ENCODE data around the gene POC1A. TPM values are rescaled to one million over a fixed set of nuclear protein-coding genes. Genes with fewer than 3 reads are reported as not detected.
"Not testable (repeated sequence)": the region's sequence is repeated elsewhere in the genome, so short reads cannot be mapped to it uniquely, and the experiment has no call there.

Gene POC1A
- total RNA-seq, 1 donor from 2014 or later: 1.7 TPM

GRCh38 chr3:52186729-52187128, 32.5 kb upstream of the POC1A start:
- intact Hi-C loops (cut with DNase I): no loop called here
- DNase-seq (ENCODE audit: missing footprints) (no peak), ATAC-seq (no peak)

DNA sequence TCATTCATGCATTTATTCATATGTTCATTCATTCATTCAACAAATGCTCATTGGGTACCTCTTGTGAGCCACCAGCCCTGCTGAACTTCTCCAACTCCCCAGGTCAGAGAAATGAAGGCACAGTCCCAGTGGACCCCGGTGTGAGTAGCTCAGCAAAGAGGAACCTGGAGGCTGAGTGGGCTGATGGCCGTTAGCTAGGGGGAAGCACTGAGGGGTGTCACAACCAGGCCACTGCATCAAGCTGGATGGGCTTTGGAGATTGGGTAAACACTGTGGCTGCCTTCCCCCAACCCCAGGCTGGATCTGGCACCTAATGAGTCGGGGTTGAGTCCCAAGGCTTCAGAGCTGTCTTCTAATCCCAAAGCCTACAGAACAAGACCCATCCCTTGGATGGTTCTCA, 31.6 kb upstream of the POC1A start:
- ATAC-seq (no peak), DNase-seq (ENCODE audit: missing footprints) (no peak)
- intact Hi-C loops (cut with DNase I): no loop called here

DNA sequence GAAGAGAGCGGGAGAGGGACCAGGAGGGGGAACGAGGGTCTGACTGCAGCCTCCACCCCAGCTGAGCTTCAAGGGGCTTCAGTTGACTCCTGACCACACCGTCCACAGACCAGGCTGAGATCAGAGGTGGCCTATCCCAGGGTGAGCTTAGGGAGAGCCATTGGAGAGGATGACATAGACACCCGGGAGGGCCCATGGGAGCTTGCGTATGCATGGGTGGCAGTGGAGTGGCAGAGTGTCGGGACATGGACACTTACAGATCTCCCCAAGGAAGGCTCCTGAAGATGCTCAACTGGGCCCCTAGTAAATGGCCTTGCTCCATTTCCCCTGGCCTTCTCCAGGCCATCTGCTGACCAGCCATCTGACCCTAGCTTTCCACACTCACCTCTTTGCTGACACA, 31.1 kb upstream of the POC1A start:
- ATAC-seq (no peak), DNase-seq (ENCODE audit: missing footprints) (no peak)
- intact Hi-C loops (cut with DNase I): no loop called here

DNA sequence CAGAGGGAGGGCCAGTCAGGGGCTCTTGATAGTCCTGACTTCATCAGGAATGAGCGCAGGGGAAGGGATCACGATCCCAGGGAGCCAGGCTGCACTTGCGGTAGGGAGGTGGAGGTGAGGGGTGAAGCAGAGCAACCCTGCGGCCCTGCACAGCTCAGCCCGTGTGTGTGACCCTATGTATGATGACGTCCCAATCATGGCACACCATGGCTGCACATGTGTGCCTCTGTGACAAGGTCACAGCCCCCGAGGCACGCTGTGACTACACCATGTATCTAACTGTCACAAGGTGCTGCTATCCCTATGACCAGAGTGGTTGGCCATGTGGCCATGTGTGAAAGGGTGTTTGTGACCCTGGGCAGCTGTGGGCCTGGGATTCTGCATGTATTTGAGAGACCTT, 30.5 kb upstream of the POC1A start:
- intact Hi-C loops (cut with DNase I): no loop called here
- DNase-seq (ENCODE audit: missing footprints) (no peak), ATAC-seq (no peak)

- intact Hi-C loops (cut with DNase I): no loop called here
- no peak for DNase-seq (ENCODE audit: missing footprints)
- ATAC-seq: no peak
These were observed 29.7 kb upstream of the POC1A start for GRCh38 chr3:52183786-52184445.

DNA sequence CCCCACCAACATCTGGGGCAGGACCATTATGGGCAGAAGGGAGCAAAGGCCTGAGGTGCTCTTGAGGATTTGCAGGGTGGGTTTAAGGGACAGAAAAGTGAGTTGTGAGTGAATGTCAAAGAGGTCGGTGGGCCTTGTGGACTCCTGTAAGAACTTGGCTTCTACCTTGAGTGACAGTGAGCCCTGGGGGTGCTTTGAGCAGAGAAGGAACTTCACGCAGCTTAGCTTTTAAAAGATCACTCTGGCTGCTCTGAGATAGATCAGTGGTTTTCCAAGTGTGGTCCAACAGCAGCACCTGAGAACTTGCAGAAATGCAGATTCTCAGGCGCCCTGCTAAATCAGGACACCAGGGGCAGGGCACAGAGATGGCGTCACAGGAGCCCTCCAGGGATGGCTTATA, 28.5 kb upstream of the POC1A start:
- DNase-seq (ENCODE audit: missing footprints) (no peak), ATAC-seq (no peak)
- intact Hi-C loops (cut with DNase I): no loop called here

DNA sequence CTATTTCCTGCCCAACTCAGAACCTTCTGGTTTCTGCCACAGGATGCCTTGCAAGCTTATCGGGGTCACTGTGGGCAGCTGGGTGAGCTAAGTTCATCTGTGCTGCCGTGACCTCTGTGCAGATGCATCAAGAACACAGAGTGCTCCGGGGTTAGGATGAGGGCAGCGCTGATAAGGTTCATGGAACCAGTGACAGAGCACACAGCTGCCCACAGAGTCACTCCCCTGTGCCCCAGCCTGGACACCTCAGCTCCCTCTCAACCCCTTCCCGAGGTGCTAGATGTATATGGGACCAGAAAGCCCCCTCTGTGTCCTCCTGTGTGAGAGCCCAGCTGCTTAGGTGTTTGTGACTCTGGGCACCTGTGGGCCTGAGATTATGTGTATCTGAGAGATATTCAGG, 28.0 kb upstream of the POC1A start:
- no peak for DNase-seq (ENCODE audit: missing footprints)
- intact Hi-C loops (cut with DNase I): no loop called here
- peak; percentile 67 for ATAC-seq

DNA sequence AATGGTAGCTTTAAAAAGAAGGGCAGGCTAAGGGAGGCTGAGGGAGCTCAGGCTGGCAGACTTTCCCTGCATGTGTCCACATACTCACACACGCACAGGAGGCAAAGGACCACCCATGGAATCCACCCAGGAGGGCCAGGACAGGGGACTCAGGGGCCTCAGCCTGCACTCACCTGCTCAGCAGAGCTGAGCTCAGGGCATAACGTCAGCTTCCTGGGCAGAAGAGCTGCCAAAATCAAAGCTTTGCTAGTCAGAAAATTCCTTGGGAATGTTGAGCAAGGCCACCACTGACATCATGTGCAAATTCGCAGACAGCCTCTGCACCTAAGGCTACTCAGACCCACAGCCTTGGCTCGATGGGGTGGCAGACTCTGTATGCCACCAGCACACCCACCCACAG, 27.3 kb upstream of the POC1A start:
- intact Hi-C loops (cut with DNase I): no loop called here
- ATAC-seq (no peak), DNase-seq (ENCODE audit: missing footprints) (no peak)

- ATAC-seq (no peak), DNase-seq (ENCODE audit: missing footprints) (no peak)
- intact Hi-C loops (cut with DNase I): no loop called here
These were observed 24.3 kb upstream of the POC1A start for GRCh38 chr3:52178537-52178936.

DNA sequence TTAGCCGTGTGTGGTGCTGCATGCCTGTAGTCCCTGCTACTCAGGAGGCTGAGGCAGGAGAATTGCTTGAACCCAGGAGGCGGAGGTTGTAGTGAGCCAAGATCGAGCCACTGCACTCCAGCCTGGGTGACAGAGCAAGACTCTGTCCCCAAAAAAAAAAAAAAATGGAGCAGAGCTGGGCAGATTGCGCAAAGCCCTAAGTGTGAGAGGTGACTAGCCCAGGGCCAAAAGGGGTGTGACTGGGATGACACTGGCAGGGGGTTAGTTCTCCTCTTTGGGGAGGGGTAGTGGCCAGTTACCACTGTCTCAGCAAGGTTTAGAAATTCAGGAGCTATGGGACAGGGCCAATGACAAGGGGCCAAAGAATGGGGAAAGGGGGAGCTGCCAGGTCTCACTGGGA, 23.9 kb upstream of the POC1A start:
- ATAC-seq; intact Hi-C loops (cut with DNase I); DNase-seq (ENCODE audit: missing footprints): not testable (repeated sequence)

DNA sequence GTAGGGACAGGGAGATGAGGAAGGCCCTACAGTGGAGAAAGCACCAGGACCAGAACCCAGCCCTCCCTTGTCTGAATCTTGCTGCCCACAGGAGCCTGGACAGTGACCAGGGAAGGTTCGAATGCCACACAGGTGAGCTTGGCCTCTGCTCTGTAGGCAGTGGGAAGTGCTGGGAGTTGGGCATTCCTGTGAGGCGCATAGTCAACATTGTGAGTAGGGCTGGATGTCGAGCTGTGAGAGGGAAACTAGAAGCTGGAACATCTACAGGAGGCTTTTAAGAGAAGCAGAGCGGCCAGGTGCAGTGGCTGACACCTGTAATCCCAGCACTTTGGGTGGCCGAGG, 23.4 kb upstream of the POC1A start:
- no peak for ATAC-seq
- no peak for DNase-seq (ENCODE audit: missing footprints)
- intact Hi-C loops (cut with DNase I): no loop called here

DNA sequence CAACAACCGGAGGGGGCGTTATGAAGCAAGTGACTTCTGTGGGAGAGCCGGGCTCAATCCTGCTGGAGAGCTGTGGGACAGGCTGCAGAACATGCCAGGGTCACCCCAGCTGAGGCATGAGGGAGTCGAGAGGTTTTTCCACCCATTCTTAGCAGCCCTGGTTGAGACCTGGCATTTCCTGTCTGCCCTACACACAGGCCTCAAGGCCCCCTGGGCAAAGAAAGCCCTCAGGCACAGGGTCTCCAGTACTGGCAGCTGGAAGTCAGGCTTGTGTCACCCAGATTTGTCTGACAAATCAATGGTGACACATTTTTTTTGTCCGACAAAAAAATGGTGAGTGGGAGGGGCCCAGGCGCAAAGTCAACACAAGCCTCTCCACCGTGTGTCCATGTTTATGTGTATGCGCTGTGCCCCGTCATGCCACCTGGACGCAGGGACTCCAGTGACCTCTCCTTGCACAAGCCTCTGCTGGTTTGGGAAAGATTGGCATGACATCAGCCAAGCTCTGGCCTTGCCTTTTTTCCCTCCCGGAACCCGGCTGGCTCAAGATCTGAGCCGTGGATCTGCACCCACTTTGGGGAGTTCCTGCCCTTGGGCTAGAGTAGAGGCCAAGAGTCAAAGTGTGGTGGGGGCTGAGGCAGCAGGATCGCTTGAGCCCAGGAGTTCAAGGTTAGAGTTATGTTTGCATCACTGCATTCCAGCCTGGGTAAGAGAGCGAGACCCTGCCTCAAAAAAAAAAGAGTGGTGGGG, 22.9 kb upstream of the POC1A start:
- DNase-seq (ENCODE audit: missing footprints) (no peak), ATAC-seq (no peak)
- intact Hi-C loops (cut with DNase I): no loop called here

DNA sequence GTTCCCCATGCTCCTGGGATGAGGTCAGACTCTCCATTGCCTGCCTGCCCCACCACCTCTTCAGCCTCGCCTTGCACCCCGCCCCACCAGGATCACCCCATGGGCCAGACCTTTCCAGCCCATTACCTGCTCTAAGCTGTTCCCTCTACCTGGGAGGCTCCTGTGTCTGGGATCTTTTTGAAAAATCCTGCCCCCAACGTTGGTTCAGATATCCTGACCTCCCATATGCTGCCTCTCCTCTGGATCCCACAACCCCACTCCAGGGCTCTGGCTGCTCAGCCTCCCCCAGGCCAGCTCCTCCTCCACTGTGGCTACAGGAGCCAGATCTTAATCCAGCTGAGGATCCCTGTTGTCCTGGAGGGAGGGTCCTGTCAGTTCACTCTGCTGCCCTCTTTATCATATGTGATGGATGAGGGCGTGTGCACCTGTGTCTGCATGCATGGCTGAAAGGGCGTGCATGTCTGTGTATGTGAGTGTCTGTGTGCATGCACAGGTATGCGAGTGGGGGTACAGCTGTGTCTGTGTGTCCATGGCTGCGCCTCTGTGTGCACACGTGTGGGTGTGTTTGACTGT, 22.0 kb upstream of the POC1A start:
- ATAC-seq (no peak), DNase-seq (ENCODE audit: missing footprints) (no peak)
- intact Hi-C loops (cut with DNase I): no loop called here

GRCh38 chr3:52175416-52176179, 21.4 kb upstream of the POC1A start:
- intact Hi-C loops (cut with DNase I): no loop called here
- ATAC-seq (no peak), DNase-seq (ENCODE audit: missing footprints) (no peak)

- ATAC-seq (no peak), DNase-seq (ENCODE audit: missing footprints) (no peak)
- intact Hi-C loops (cut with DNase I): no loop called here
These were observed 20.7 kb upstream of the POC1A start for GRCh38 chr3:52174896-52175295.

DNA sequence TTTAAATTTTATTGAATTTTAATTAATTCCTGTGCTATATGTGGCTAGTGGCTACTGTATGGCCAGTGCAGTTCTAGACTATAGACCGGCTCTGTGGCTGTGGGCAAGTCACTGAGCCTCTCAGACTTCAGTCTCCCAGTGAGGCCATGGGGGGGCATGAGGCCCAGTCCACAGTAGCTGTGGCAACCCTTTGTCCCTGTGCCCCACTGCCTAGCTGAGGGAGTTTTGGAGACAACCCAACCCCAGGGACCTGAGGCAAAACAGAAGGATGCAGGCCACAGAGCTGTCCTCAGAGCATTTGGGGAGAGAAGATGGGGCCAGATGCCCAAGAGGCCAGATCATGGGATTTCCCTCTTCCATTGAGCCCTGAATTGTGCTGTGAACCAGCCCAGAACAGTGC, 18.9 kb upstream of the POC1A start:
- no peak for DNase-seq (ENCODE audit: missing footprints)
- ATAC-seq: no peak
- intact Hi-C loops (cut with DNase I): no loop called here

DNA sequence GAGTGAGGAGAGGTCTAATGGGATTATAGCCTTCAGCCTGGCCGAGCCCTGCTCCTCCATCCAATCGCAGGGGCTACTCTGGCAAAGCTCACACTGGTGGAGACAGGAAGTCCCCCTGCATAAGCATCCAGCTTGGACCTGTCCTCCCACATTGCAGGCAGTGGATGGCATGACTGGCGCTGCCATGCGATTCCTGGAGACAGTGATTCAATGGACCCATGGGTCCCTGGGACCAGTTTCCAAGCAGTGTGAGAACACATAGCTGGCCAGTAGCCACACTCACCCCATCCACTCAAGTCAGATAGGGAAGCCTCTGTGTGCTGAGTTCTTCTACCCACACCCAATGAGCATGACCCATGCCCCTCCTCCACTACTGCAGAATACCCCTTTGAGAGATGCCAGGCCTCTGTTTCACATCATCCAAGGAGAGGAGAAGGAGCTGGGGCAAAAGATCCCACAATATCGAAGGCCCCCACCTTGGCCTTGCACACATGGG, 18.1 kb upstream of the POC1A start:
- no peak for ATAC-seq
- intact Hi-C loops (cut with DNase I): no loop called here
- no peak for DNase-seq (ENCODE audit: missing footprints)

GRCh38 chr3:52171514-52172261, 17.5 kb upstream of the POC1A start:
- no peak for DNase-seq (ENCODE audit: missing footprints)
- intact Hi-C loops (cut with DNase I): no loop called here
- no peak for ATAC-seq

GRCh38 chr3:52170217-52170616, 16.0 kb upstream of the POC1A start:
- intact Hi-C loops (cut with DNase I); DNase-seq (ENCODE audit: missing footprints); ATAC-seq: not testable (repeated sequence)

Measured in Right ventricle myocardium inferior (tissue), 1 donor.